ENCODE results near the gene KCNA4. TPM values are rescaled to one million over a fixed set of nuclear protein-coding genes. Genes with fewer than 3 reads are reported as not detected.
"Not testable (repeated sequence)": the region's sequence is repeated elsewhere in the genome, so short reads cannot be mapped to it uniquely, and the experiment has no call there.

KCNA4 gene
- polyA plus RNA-seq: under 1 TPM; 0.01 to 0.18 (median 0.11) TPM

- WGBS, 3 donors: 1 to 3% (median 2%) methylated on average over 50 of the region's 50 CpGs
- no peak within 1 kb of the TSS for H3K27ac ChIP-seq (ENCODE audit: low read depth, low read length)
These were observed at the start of gene KCNA4 for GRCh38 chr11:30016588-30017363. Gene KCNA4, minus strand, starts transcription at chr11:30017030. Its CDS starts 4,352 bp downstream, at chr11:30012678.

- 55 to 69% (median 63%) methylated on average over 4 of the region's 4 CpGs for WGBS, 3 donors
- H3K27ac ChIP-seq (ENCODE audit: low read depth, low read length): no peak overlapping the region
These were observed 45.3 kb upstream of the KCNA4 start for GRCh38 chr11:30062103-30062502.

- H3K27ac ChIP-seq (ENCODE audit: low read depth, low read length): no peak overlapping the region
- WGBS, 3 donors: 68 to 82% (median 80%) methylated on average over 2 of the region's 2 CpGs
These were observed 42.5 kb upstream of the KCNA4 start for GRCh38 chr11:30059172-30059815.

GRCh38 chr11:30049214-30049613 is 32.4 kb upstream of the KCNA4 start:
- no peak overlapping the region for H3K27ac ChIP-seq (ENCODE audit: low read depth, low read length)
- 23 to 34% (median 33%) methylated on average over 2 of the region's 2 CpGs for WGBS, 3 donors

- H3K27ac ChIP-seq (ENCODE audit: low read depth, low read length): no peak overlapping the region
- 44 to 57% (median 53%) methylated on average over 6 of the region's 6 CpGs for WGBS, 3 donors
These were observed 29.7 kb upstream of the KCNA4 start for GRCh38 chr11:30046578-30046945.

- H3K27ac ChIP-seq (ENCODE audit: low read depth, low read length): no peak overlapping the region
- 51 to 75% (median 64%) methylated on average over 7 of the region's 7 CpGs for whole genome bisulfite sequencing, 3 donors
These were observed 29.2 kb upstream of the KCNA4 start for GRCh38 chr11:30045921-30046577.

GRCh38 chr11:30045144-30045543 is 28.3 kb upstream of the KCNA4 start:
- no peak overlapping the region for H3K27ac ChIP-seq (ENCODE audit: low read depth, low read length)
- whole genome bisulfite sequencing, 3 donors: 56 to 69% (median 68%) methylated on average over 6 of the region's 6 CpGs

GRCh38 chr11:30041171-30041570 is 24.3 kb upstream of the KCNA4 start:
- WGBS, 3 donors: 90 to 93% (median 91%) methylated on average over 14 of the region's 14 CpGs
- H3K27ac ChIP-seq (ENCODE audit: low read depth, low read length): no peak overlapping the region

- 68 to 82% (median 74%) methylated on average over 4 of the region's 4 CpGs for WGBS, 3 donors
- H3K27ac ChIP-seq (ENCODE audit: low read depth, low read length): not testable (repeated sequence)
These were observed 17.9 kb upstream of the KCNA4 start for GRCh38 chr11:30034746-30035145.

GRCh38 chr11:30034166-30034565 is 17.3 kb upstream of the KCNA4 start:
- not testable (repeated sequence) for H3K27ac ChIP-seq (ENCODE audit: low read depth, low read length)

GRCh38 chr11:30025396-30026139 is 8.7 kb upstream of the KCNA4 start:
- 21 to 42% (median 31%) methylated on average over 6 of the region's 6 CpGs for WGBS, 3 donors
- H3K27ac ChIP-seq (ENCODE audit: low read depth, low read length): no peak overlapping the region

GRCh38 chr11:30023074-30023473 is 6.2 kb upstream of the KCNA4 start:
- WGBS, 3 donors: 18 to 49% (median 45%) methylated on average over 2 of the region's 2 CpGs
- no peak overlapping the region for H3K27ac ChIP-seq (ENCODE audit: low read depth, low read length)

GRCh38 chr11:30019481-30019880 is 2.7 kb upstream of the KCNA4 start:
- 44 to 57% (median 48%) methylated on average over 3 of the region's 3 CpGs for WGBS, 3 donors
- H3K27ac ChIP-seq (ENCODE audit: low read depth, low read length): no peak overlapping the region

- 17 to 36% (median 33%) methylated on average over 21 of the region's 21 CpGs for WGBS, 3 donors
- H3K27ac ChIP-seq (ENCODE audit: low read depth, low read length): no peak overlapping the region
These were observed 1.7 kb upstream of the KCNA4 start for GRCh38 chr11:30018495-30018894.

GRCh38 chr11:30017445-30017895 is 640 bp upstream of the KCNA4 start:
- 9 to 18% (median 17%) methylated on average over 18 to 19 of the region's 19 CpGs for WGBS, 3 donors
- H3K27ac ChIP-seq (ENCODE audit: low read depth, low read length): no peak overlapping the region

GRCh38 chr11:30015725-30016412 is 961 bp downstream of the KCNA4 start:
- 2 to 6% (median 5%) methylated on average over 32 of the region's 32 CpGs for WGBS, 3 donors
- H3K27ac ChIP-seq (ENCODE audit: low read depth, low read length): no peak overlapping the region

GRCh38 chr11:30012346-30012745 is 4.5 kb downstream of the KCNA4 start:
- 85 to 95% (median 92%) methylated on average over 15 of the region's 15 CpGs for WGBS, 3 donors
- no peak overlapping the region for H3K27ac ChIP-seq (ENCODE audit: low read depth, low read length)

- 64 to 82% (median 77%) methylated on average over 3 of the region's 3 CpGs for WGBS, 3 donors
- H3K27ac ChIP-seq (ENCODE audit: low read depth, low read length): no peak overlapping the region
These were observed 7.8 kb downstream of the KCNA4 start for GRCh38 chr11:30009060-30009459.

Measured in adipose tissue (tissue), 3 donors.